CMK (cell line): ENCODE results near the gene SNX10.
A peak's percentile ranks its signal among the peaks of the same experiment; 100 is the strongest.
"Not testable (repeated sequence)": the region's sequence is repeated elsewhere in the genome, so short reads cannot be mapped to it uniquely, and the experiment has no call there.

Source experiments
- DNase-seq: peaks from one replicate; pipeline ENCODE4 v3.0.0-alpha.2; 2010; ENCODE audit warnings: low read depth

The SNX10 gene, protein sequence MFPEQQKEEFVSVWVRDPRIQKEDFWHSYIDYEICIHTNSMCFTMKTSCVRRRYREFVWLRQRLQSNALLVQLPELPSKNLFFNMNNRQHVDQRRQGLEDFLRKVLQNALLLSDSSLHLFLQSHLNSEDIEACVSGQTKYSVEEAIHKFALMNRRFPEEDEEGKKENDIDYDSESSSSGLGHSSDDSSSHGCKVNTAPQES

DNA sequence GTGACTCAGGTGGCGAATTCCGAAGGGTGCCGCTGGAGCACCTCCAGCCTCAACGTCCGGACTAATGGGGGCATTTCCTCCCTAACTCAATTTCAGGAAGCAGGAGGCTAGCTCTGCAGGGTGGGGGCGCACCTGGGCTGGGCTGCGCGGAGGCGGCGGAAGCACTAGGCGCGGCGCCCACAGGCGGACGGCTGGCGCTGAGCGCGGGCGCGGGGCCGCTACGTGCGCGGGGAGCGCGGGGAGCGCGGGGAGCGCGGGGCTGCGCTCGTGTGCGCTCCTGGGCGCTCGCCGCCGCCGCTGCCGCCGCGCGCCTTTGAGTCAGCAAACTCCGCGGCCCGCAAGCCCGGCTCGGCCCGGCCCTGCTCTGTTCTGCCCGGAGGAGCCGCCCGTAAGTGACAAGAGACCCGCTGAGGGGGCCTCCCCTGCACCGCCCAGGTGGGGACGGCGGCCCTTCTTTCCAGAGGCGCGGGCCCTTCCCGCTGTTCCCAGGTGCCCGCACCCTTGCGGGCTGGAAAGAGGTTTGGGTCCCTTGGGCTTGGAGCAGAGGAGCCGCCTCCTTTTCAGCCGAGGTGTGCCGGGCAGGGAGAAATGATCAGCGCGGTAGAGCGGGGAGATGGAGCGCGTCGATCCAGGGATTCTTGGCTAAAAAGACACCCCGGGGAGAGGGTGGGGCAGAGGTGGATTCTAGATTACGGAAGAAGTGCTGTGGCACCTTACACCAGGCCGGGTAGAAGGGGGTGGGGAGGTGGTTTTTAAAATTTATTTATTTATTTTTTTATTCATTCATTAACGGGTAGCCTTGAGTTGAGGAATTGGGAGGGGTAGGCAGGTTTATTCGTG, at the start of gene SNX10:
SNX10 (plus strand) TSS at position 164 of the 840 bp plus-strand sequence. CDS start 54,581 bp downstream, outside the sequence.
- peak; percentile 15 for DNase-seq

DNA sequence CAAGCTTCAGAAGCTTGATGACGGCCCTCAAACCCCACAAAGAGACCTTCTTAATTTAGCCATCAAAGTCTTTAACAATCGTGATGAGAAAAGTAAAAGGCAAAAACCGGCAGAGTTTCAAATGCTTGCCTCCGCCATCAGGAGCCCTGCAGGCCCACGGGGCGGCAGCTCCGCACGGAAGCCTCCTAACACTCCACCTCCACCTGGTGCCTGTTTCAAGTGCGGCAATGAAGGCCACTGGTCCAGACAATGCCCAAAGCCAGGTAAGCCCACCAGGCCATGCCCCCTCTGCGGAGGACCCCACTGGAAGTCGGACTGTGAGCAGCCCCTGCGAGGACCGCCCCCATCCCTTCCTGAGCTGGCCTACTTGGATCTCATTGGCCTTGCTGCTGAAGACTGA, 46.5 kb upstream of the SNX10 start:
- no peak for DNase-seq

DNA sequence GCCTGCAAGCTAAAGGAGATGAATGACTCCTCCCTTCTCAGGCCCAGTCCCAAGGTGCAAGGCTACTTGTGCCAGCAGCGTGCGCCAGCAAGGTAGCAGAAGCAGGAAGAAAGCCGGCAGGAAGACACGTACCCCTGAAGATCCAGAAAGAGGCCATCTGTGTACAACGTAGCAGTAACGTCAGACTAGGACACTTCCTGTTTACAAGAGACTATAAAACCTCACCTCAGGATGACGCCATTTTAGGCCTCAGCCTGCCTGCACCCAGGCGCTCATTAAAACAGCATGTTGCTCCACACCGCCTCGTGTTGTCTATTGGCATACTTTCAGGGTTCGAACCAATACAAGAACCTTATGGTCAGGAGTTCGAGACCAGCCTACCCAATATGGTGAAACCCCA, 41.4 kb upstream of the SNX10 start:
- DNase-seq, result no peak

DNA sequence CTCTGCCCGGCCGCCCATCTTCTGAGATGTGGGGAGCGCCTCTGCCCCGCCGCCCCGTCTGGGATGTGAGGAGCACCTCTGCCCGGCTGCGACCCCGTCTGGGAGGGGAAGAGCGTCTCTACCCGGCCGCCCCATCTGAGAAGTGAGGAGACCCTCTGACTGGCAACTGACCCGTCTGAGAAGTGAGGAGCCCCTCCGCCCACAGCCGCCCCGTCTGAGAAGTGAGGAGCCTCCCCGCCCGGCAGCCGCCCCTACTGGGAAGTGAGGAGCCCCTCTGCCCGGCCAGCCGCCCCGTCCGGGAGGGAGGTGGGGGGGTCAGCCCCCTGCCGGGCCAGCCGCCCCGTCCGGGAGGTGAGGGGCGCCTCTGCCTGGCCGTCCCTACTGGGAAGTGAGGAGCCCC, 29.8 kb upstream of the SNX10 start:
- not testable (repeated sequence) for DNase-seq

DNA sequence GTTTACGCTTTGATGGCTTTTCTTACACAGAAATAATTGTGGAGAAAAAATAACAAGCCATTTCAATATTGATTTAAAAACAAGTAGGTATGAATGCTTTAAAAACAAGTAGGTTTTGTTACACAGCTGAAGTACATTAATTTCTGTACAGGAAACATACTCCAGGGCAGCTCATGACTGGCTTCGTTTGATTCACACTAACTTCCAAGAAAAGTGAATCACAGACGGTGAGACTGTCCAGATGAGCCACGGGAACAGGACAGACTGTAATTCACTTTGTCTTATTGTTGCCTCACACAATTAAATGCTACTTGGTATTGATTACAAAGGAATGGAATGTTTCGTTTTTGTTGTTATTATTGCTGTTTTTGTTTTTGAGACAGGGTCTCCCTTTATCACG, 26.6 kb upstream of the SNX10 start:
- no peak for DNase-seq

DNA sequence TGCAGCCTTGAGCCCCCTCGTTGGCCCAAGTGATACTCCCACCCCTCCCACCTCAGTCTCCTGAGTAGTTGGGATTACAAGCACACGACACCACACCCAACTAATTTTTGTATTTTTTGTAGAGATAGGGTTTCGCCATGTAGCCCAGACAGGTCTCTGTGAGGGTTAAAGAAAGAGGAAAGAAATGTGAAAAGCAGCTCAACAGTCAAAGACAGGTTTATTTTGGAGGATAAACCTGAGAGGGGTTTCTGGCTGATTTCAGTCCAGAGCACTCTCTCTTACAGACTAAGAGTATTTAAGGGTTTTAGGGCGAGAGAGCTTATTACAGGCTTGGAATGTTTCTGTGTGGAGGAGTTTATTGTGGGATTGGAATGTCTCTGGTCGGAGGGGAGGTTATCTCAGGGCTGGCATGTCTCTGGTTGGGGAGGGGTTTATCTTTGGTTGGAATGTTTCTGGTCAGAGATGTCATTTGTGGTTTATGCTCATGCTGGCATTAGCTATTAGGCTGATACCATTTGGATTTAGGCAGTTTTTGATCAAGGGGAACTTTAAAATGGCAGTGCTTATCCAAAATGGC, 26.1 kb upstream of the SNX10 start:
- DNase-seq, result no peak

DNA sequence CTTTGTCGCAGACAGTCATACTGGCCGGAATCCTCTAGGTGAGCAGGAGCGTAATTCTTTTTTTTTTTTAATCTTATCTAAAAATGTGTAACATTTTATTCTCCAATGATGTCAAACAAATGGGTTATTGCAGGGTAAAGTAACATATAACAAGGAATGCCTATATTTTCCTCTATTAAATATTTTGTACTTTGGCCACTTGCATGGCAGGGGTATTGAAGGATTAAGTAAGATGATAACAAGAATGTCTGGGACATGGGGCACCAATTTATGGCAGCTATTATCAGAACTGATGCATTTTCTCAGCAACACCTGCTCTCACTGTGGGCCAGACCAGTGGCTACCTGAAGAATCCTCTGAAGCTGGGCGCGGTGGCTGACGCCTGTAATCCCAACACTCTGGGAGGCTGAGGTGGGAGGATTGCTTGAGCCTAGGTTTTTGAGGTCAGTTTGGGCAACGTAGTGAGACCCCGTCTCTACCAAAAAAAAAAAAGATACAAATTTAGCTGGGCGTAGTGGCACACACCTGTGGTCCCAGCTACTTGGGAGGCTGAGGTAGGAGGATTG, 24.0 kb upstream of the SNX10 start:
- DNase-seq, result no peak

DNA sequence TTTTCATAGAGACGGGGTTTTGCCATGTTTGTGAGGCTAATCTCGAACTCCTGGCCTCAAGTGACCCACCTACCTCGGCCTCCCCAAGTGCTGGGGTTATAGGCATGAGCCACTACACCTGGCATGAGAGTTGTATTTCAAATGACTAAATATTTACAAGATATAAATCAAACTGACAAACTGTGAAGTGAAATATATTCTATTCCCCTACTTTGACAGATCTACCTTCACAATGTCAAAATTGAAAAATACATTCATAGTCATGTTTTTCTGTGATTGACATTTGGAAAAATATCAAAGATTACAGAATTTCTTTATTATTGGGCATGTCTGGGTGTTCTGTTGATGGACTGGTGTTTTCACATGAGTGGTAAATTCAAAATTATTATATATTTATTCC, 16.4 kb upstream of the SNX10 start:
- DNase-seq, result no peak

DNA sequence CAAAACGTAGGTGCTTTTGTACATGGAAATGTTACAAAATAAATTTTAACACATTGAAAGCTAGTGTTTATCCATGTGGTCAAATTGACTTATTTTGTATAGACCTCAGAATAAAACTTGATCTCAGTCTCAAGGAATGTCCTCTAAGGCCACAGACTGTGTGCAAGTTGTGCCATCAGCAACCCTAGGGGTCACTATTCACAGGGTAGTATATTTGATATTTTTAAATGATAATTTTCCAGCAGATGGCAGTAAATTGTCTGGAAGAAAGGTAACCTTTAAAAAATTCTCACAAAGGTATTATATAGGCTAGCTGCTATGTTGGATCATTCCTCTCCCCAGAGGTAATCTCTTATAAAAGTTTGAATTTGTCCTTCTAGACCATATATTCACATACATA, 12.9 kb upstream of the SNX10 start:
- peak; percentile 3 for DNase-seq

DNA sequence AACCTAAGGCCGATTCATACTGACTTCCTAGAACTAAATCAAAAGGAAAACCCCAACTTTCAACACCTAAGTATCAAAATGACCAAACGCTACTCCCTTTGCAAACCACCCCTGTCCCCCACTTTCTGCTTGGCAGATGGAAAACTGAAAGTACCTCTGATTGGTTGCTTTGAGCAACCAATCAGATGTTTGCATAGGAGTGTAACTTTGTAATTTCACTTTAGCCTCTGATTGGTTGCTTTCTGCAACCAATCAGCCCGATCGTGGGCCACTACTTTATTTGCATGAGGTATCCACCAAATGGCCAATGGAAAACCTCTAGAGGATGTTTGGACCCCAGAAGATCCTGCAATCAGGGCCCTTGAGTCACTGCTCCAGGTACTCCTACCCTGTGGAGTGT, 12.3 kb upstream of the SNX10 start:
- DNase-seq, result no peak

DNA sequence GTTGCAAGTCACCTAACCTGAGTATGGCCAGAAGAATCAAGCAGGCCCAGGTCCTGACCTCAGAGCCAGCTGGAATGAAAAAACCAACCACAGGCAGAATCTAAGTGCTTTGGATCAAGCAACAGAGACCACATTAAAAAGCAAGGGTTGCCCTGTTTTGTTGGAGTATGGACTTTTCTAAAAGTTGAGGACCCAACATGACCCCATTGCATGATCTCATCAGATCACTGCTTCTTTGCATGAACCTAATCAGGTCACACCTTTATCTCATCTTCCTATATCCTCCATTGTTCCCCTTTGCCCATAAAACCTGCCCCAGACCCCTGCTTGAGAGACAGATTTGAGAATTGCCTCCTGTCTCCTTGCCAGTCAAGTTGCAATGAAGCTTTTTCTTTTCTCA, 11.6 kb upstream of the SNX10 start:
- no peak for DNase-seq

DNA sequence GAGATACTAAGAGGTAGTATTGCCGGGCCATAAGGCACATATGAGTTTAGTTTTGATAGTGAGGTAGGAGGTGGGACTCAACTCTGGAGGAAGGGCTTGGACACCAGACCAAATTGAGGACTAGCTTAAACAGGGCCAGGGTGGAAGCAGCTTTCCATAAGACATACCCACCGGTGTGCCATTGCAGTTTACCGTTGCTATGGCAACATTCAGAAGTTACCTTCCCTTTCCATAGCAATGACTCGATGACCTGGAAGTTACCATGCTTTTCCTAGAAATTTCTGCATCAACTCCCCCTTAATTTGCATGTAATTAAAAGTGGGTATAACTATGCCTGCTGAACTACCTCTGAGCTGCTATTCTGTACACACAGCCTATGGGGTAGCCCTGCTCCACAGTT, 10.9 kb upstream of the SNX10 start:
- DNase-seq, result no peak

DNA sequence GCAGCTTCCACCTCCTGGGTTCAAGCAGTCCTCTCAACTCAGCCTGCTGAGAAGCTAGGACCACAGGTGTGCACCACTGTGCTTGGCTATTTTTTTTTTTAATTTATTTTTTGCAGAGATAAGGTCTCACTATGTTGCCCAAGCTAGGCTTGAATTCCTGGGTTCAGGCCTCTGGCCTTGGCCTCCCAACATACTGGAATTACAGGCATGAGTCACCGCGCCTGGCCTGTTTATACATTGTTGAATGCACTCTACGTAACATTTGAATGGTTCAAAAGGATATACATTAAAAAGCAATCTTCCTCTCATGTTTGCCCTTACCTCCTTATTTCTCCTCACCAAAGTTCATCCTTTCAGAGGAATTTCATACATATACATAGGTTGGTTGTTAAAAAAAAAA, 7.2 kb upstream of the SNX10 start:
- DNase-seq, result no peak

DNA sequence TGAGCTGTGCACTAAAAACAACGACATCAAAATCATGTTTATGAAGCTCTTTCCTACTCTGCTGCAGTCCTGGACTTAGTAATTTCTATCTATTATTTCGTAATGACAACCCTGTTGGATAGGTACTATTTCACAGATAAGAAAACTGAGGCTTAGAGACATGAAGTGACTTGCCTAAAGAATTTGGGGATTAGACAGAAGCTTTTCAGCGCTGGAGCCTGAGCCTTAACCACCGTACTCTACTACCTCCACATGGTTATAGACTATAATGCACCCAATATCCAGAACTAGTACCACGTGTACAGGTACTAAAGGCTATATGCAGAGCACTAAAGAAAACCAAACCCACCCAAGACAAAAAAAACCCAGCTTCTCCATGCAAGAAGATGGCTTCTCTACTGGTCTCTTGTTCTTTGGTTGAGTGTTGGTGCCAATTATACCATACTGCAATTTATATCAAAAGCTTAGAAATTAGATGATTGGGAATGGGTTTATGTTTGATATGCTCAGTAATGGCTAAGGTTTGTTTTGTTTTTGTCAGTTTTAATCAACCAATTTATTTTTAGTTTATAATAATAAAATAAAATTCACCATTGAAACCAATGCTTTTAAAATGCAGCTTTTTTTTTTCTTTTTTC, 6.5 kb upstream of the SNX10 start:
- DNase-seq, result no peak

DNA sequence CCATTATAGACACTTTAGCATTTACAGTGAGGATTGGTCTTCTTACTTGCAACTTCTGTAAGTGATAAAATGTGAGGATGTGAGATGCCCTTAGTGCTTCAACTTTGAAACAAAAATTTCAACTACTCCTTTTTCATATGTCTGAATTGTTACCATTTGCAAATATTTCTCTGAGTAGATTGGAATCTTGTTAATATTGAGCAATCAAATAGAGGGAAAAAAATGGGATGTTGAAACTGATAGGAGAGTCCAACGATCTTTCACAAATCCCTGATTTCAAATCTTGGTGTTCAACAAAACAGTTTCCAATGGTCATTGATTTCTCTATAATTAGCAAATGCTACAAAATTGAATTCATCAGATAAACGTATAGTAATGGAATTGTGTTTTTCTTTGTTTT, 5.5 kb upstream of the SNX10 start:
- DNase-seq, result no peak

DNA sequence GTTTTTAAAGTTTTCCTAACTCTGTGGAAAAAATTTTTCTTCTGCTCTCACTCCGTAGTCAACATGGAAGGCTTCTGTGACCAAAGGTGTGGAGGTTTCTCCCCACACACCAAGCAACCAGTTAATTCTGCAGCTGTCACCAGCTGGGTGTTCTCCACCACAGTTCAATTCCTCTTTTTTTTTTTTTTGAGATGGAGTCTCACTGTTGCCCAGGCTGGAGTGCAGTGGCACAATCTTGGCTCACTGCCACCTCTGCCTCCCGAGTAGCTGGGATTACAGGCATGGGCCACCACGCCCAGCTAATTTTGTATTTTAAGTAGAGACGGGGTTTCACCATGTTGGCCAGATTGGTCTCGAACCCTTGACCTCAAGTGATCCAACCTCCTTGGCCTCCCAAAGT, 3.5 kb upstream of the SNX10 start:
- DNase-seq, result not testable (repeated sequence)

DNA sequence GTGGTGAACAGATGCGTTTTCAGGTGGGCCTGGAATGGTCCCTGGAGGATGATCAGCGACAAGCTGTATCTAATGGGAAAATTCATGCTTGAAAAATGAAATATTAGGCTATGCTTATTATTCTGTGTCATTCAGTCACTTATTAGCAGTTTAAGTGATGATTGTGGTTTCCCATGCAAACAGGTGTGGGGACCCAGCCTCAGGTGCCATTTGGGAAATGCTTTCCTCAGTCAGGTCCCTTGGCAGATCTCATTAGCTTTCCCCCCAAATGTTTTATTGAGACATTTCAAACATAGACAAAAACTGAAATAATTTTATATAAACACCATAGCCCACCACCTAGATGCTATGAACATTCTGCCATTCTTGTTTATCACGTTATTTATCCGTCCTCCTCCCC, 411 bp upstream of the SNX10 start:
- DNase-seq, result no peak

DNA sequence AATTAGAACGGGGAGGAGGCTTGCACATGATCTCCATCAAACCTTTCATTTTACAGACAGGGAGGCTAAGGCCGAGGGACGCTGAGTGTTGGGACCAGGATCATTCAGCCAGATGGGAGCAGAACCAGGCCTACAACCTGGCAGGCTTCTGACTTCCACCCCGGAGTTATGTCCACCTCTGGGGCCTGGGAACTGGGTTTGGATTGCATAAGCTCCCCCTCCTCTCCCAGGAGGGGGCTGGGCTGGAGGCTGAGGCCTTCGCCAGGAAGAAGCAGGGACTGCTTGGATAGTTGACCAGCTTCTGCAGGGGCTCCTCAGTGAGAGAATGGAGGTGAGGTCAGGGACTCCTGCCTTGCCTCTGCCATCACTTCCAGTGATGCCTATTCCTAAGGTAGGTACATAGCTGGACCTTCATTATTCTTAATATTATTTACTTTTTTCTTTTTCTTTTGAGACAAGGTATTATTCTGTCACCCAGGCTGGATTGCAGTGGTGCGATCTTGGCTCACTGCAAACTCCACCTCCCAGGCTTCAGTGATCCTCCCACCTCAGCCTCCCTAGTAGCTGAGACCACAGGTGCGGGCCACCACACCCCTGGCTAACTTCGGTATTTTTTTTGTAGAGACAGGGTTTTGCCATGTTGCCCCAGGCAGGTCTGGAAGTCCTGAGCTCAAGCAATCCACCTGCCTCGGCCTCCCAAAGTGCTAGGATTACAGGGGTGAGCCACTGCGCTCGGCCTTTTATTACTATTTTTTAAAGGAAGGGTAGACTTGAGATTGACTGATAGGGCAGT, 1.3 kb downstream of the SNX10 start:
- DNase-seq, result no peak

DNA sequence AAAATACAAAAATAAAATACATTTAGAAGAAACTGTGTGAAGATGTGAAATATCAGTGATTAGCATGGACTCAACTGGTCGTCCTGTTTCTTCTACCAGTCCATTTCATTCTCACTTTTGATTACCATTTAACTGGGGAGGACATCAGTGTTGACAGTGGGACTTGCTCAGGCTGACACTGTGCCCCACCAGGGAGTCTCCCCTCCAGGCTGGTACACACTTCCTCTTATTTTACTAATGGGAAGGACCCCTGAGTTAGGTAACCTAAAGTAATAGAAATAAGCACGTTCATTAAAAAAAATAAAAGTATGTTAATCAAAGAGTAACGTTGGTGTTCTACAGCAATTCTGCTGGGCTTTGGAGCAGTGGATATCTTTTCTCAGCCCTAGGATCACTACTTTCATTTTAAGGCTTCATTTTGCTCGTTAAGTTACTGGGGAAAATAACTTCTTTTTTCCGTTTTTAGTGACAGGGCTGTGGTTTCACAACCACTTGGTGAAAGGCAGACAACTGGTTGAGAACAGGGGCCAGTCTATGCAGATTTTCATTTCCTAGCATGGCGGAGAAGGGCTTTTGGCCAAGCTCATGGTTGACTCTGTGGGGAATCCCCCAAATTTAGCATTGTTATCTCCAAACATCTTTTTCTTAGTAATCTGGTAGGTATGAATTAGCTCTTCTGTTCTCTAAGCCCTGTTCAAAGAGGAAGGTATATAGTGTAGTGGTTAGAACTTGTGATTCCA, 2.1 kb downstream of the SNX10 start:
- no peak for DNase-seq

DNA sequence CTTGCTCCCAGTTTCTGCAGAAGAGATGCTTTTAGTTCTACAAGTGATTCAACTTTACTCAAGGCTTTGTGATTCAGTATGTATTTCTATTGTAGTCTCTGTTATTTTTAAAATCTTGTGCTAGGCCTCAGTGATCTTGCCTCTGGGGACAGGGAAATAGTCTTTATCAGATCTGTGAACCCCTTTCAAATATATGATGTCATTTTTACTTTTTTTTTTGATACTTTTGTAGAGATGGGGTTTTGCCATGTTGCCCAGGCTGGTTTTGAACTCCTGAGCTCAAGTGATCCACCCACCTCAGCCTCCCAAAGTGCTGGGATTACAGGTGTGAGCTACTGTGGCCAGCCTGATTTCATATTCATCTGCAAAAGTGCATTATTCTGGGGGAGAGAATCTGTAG, 3.4 kb downstream of the SNX10 start:
- DNase-seq, result no peak

DNA sequence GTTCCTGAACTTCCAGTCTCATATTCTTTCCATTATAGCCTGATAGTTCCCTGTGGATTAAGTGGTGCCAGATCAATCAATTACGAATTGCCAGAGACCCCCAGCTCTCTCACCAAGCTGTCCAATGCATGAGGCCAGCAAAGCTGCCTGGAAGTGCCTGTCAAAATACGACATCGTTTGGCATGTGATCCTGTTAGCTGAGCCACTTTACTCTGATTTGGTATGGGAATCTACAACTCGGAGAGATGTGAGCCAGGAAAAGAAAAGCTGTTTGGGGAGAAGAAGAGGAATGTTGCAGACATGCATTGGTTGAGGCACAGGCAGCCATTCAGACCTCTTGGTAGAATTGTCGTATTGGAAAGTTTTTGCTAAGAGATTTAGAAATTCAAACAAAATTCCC, 3.9 kb downstream of the SNX10 start:
- no peak for DNase-seq
